Astrocyte (in vitro differentiated cells and primary cell): Measurements from ENCODE around the gene ISX. TPM values are rescaled to one million over a fixed set of nuclear protein-coding genes. Genes with fewer than 3 reads are reported as not detected.

Experiments
- DNase-seq: peaks from one replicate; pipeline ENCODE4 v3.0.0-alpha.2; 2010; ENCODE audit warnings: low read depth
- FAIRE-seq: peaks from 2 replicates; lab custom pipeline; 2011; peaks lifted over from hg19 to GRCh38; lab: Jason Lieb, UNC
- H2AFZ ChIP-seq: 2 replicates; pipeline ENCODE4 v1.6.0; 2012; ENCODE audit warnings: low read depth, low read length, inconsistent platforms
- H3K27ac ChIP-seq: 2 replicates; pipeline ENCODE4 v1.5.1; 2011; ENCODE audit warnings: low read depth, low read length, inconsistent platforms
- H3K27me3 ChIP-seq: 2 replicates; pipeline ENCODE4 v1.6.0; 2011; ENCODE audit warnings: low read length, inconsistent platforms; ENCODE audit not compliant: insufficient read depth
- H3K36me3 ChIP-seq: 2 replicates; pipeline ENCODE4 v1.5.1; 2011; ENCODE audit warnings: low read length, inconsistent platforms; ENCODE audit not compliant: insufficient read depth
- H3K4me1 ChIP-seq: 2 replicates; pipeline ENCODE4 v1.5.1; 2011; ENCODE audit warnings: low read length, inconsistent platforms; ENCODE audit not compliant: insufficient read depth
- H3K4me2 ChIP-seq: 2 replicates; pipeline ENCODE4 v1.6.0; 2012; ENCODE audit warnings: low read length, inconsistent platforms
- H3K4me3 ChIP-seq: 2 replicates; pipeline ENCODE4 v1.5.1; 2011; ENCODE audit warnings: low read depth, mild to moderate bottlenecking, low read length, inconsistent platforms; ENCODE audit not compliant: insufficient read depth
- H3K79me2 ChIP-seq: 2 replicates; pipeline ENCODE4 v1.6.0; 2012; ENCODE audit warnings: mild to moderate bottlenecking, low read length, inconsistent platforms; ENCODE audit not compliant: insufficient read depth
- H3K9ac ChIP-seq: 2 replicates; pipeline ENCODE4 v1.6.0; 2012; ENCODE audit warnings: mild to moderate bottlenecking, low read length, inconsistent platforms
- H3K9me3 ChIP-seq: 2 replicates; pipeline ENCODE4 v1.5.1; 2012; ENCODE audit warnings: low read depth, mild to moderate bottlenecking, low read length, inconsistent platforms; ENCODE audit not compliant: insufficient read depth
- H4K20me1 ChIP-seq: 2 replicates; pipeline ENCODE4 v1.6.0; 2012; ENCODE audit warnings: low read length, inconsistent platforms; ENCODE audit not compliant: insufficient read depth
- H3K27ac Mint-ChIP-seq: one replicate; pipeline ENCODE4 v1.8.0; 2021; ENCODE audit warnings: mild to moderate bottlenecking, mixed read lengths; ENCODE audit not compliant: unreplicated experiment
- H3K27me3 Mint-ChIP-seq: one replicate; pipeline ENCODE4 v1.8.0; 2021; ENCODE audit warnings: low read depth, mixed read lengths; ENCODE audit not compliant: unreplicated experiment
- H3K36me3 Mint-ChIP-seq: one replicate; pipeline ENCODE4 v1.8.0; 2021; ENCODE audit warnings: low read depth, mixed read lengths; ENCODE audit not compliant: unreplicated experiment
- H3K4me1 Mint-ChIP-seq: one replicate; pipeline ENCODE4 v1.8.0; 2021; ENCODE audit warnings: low read depth, mixed read lengths; ENCODE audit not compliant: unreplicated experiment
- H3K4me3 Mint-ChIP-seq: one replicate; pipeline ENCODE4 v1.8.0; 2021; ENCODE audit warnings: mild to moderate bottlenecking, moderate library complexity, mixed read lengths; ENCODE audit not compliant: unreplicated experiment
- H3K9me3 Mint-ChIP-seq: one replicate; pipeline ENCODE4 v1.8.0; 2021; ENCODE audit warnings: mild to moderate bottlenecking, mixed read lengths; ENCODE audit not compliant: unreplicated experiment
- CTCF ChIP-seq: IDR thresholded peaks from 2 replicates; pipeline ENCODE4 v1.5.1; 2011; ENCODE audit warnings: low read depth, mild to moderate bottlenecking, inconsistent platforms, low read length, moderate library complexity; ENCODE audit not compliant: insufficient read depth
- EZH2 ChIP-seq: IDR thresholded peaks from 2 replicates; pipeline ENCODE4 v1.6.1; 2012; ENCODE audit warnings: mild to moderate bottlenecking, low read length, inconsistent platforms; ENCODE audit not compliant: insufficient read depth
- total RNA-seq: library from RNA; stranded (reverse); gene quantifications from 2 replicates; pipeline ENCODE4 v1.2.1, GENCODE V29; 2021

ISX gene
- total RNA-seq, 1 donor from 2014 or later: not detected

GRCh38 chr22:35119494-35119893, 53.5 kb downstream of the ISX start:
- Histone ChIP-seq H3K27ac (no peak overlapping the region), H3K4me1 (no peaks in the 10 kb centered on the region), H3K9ac (no peak overlapping the region), H3K27me3 (no peaks in the 10 kb centered on the region), H3K4me3 (no peak overlapping the region), H3K79me2 (no peaks in the 10 kb centered on the region), H3K36me3 (no peaks in the 10 kb centered on the region), H4K20me1 (no peaks in the 10 kb centered on the region), H3K4me2 (no peak overlapping the region), H3K9me3 (no peaks in the 10 kb centered on the region), H2AFZ (no peak overlapping the region)
- peaks cover 3% of the 10 kb centered on the region for H3K36me3 Mint-ChIP-seq
- no peak overlapping the region for H3K4me3 Mint-ChIP-seq
- TF ChIP-seq EZH2 (no peak), CTCF (no peak)
- H3K27ac Mint-ChIP-seq: no peak overlapping the region
- FAIRE-seq (no peak), DNase-seq (no peak)
- H3K9me3 Mint-ChIP-seq: peaks cover 2% of the 10 kb centered on the region
- no peaks in the 10 kb centered on the region for H3K4me1 Mint-ChIP-seq
- peaks cover 31% of the 10 kb centered on the region for H3K27me3 Mint-ChIP-seq

GRCh38 chr22:35124691-35125219, 58.8 kb downstream of the ISX start:
- no peak overlapping the region for H3K4me3 Mint-ChIP-seq

More at GRCh38 chr22:35124691-35125219, 58.8 kb downstream of the ISX start:
- Mint-ChIP-seq H3K27ac (no peak overlapping the region), H3K4me1 (no peaks in the 10 kb centered on the region), H3K36me3 (no peaks in the 10 kb centered on the region), H3K9me3 (no peaks in the 10 kb centered on the region), H3K27me3 (peaks cover 15% of the 10 kb centered on the region)
- Histone ChIP-seq H3K9ac (no peak overlapping the region), H2AFZ (no peak overlapping the region), H3K36me3 (no peaks in the 10 kb centered on the region), H3K27me3 (no peaks in the 10 kb centered on the region), H3K79me2 (no peaks in the 10 kb centered on the region), H3K4me3 (no peak overlapping the region), H3K4me2 (no peak overlapping the region), H3K9me3 (no peaks in the 10 kb centered on the region), H3K4me1 (no peaks in the 10 kb centered on the region), H4K20me1 (no peaks in the 10 kb centered on the region), H3K27ac (no peak overlapping the region)
- TF ChIP-seq EZH2 (no peak), CTCF (no peak)
- no peak for FAIRE-seq
- DNase-seq: no peak
